Measurements from ENCODE around the gene GRID2.
"Not testable (repeated sequence)": the region's sequence is repeated elsewhere in the genome, so short reads cannot be mapped to it uniquely, and the experiment has no call there.

The GRID2 gene

DNA sequence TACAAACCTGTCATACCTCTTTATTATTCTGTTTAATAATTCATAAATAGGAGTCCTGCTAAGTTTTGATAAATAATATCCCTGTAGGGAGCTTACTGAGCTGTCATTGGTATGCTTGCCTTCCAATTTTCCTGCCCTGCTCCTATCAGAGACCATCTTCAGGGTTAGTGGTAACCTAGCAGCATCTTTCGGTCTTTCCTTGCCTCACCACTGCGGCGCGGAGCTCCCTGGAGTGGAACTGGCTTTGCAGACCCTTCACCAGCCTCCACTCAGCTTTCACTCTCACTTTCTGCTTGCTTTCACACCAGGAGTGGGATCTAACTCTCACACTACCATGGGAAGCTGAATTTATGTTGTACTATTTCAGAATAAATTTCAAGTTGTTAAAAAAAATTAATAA is 1043.1 kb downstream of the GRID2 start:
- DNase-seq, result no peak

DNA sequence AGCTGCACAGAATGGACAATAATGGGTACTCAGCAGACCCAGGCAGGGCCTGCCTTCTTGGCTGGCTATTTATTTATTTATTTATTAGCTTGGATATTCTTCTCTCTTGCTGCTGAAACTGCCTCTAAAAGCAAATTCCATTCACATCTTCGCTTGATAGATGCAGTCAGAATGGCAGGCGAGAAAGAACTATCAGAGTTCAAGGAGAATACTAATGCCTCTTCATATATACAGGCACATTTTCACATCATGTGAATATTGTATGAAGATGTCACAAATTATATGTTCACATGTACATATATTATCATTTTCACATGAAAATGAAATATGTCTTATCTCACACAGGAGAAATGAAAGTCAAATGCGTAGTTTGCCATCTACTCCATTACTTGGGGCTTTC is 1045.1 kb downstream of the GRID2 start:
- no peak for DNase-seq

DNA sequence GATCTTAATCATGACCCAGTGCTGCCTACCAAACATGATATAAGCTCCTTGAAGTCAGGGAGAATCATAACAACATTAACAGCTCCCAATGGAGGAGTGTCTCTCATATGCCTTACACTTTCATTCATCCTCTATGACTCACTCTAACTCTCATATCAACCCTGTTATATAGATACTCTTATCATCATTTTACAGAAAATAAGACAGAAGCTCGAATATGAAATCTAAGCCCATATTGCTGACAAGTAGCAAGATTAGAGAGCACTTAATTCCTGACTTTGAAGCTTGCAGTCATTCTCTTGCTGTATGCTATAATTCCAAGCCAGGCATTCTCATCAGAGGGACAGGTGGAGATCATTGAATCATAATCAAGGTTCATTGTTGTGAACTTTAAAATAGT is 1048.1 kb downstream of the GRID2 start:
- no peak for DNase-seq

DNA sequence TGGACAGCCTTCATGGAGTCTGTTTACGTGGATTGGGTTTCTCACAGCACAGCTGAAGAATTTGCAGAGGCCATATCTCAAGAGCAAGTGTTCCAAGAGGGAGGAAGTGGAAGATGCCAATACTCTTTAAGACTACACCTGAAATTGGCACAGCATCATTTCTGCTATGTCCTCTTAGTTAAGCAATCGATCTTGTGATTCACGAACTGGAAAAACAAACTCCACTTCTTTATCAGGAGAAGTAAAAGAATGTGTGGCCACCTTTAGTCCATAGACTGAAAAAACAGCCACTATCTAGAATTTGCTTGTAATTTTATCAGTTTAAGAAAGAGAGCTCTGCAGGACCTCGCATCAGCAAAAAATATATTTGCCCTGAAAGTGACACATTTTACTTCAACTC is 1051.6 kb downstream of the GRID2 start:
- no peak for DNase-seq

DNA sequence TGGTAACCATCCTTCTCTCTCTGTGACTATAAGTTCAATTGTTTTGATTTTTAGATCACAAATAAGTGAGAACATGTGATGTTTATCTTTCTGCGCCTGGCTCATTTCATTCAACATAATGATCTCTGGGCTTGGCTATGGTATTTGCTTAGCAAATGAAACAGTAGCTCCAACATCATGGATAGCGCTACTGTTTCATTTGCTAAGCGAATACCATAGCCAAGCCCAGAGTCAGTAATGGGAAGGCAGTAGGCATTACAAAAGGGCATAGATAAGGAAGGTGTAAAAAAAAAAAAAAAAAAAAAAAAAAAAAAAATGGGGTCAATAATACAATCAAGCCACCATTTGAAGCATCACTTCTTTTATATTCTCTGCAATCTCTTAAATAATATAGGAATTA is 1055.8 kb downstream of the GRID2 start:
- DNase-seq, result no peak

DNA sequence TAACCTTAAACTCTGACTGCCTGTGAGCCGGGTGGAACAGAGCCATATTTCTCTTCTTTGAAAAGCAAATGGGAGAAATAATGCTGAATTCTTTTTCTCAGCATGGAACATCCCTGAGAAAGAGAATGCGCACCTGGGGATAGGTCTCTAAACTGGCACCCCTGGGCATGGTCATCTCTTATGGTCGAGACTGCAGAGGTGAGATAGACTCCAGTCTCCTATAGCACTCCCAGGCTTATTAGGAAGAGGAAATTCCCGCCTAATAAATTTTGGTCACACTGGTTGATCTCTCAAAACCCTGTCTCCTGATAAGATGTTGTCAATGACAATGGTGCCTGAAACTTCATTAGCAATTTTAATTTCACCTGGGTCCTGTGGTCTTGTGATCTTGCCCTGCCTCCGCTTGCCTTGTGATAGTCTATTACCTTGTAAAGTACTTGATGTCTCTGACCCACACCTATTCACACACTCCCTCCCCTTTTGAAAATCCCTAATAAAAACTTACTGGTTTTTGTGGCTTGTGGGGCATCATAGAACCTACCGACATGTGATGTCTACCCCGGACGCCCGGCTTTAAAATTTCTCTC is 1062.5 kb downstream of the GRID2 start:
- DNase-seq, result not testable (repeated sequence)

DNA sequence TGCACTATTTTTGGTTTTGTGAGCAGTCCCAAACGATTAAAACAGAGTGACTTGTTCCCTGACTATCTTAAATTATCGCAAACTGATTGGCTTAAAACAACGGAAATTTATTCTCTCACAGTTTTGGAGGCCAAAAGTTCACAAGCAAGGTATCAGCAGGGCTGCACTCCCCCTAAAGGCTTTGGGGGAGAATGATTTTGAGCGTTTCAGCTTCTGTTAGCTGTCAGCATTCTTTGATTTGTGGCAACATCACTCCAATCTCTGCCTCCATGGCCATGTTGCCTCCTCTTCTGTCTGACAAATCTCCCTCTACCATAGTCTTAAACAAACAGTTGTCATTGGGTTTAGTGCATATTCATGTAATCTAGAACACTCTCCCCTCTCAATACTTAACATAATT is 1065.2 kb downstream of the GRID2 start:
- DNase-seq, result no peak

DNA sequence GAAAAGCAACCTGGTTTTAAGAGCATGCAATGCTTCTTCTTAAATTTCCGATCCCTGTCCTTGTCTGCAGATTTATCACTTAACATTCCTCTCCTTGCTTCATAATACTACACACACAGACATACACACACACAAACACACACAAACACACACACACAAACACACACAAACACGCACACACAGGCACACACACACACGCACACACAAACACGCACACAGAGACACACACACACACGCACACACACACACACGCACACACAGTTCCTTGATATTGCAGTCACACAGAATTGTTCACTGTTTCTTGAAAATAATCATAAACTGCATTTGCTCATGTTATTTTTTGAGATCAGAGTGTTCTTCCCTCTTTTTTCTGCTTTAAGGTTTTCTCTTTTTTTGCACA is 1066.5 kb downstream of the GRID2 start:
- no peak for DNase-seq

DNA sequence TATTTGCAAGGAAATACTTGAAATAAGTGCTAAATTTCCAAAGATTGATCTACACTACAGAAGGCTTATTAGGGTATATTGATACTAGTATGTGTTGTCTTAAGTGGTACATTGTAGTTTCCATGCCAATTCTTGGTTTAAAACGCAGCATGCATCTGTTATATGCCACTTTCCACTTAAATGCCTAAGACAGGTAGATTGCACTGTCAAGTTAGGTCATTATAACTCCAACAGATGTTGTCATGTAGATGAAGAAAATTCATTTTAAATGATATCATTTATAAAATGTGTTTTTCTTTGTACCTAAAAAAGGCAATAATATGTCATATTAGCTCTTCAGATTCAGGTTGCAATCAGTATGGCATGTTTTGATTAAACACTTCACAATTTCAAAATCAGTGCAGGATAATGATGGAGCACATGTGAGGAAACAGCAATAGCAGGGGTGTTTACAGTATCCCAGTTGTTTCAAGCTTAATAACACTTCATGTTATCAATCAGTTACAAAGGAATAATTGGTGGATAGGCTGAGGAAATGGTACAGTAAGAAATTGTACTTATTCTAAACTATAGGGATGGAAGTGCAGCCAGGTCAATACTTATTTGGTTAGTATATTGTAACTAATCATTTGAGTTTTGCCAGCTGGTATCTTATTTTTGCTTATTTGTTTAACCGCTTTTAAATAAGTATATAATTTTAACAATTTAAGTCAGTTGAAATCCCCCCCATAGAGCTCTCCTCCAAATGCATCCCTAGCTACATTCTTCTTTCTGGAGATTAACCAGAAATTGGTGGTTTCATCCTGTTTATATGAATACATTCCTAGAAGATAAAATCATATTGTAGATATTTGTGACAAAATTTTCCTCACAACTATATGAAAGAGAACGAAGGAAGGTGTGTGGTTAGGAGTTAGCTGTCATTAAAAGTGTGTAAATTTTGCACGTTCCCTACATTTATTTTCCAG is 1070.4 kb downstream of the GRID2 start:
- no peak for DNase-seq

DNA sequence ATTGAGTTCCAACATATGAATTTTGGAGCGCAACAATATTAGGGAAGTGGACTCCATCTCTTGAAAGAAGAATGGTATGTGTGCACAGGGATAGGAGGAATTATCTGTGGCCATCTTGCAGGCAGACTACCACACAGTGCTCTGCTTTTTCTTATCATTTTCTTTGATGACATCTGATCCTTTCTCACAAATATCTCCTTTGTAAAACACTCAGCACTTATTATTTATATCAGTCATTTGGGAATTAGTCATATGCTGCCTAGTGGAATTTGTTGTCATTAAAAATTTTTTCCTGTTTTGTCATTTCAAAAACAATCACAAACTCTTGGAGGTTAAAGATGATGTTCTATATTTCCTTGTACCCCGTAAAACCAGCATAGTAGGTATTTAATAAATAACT is 1080.5 kb downstream of the GRID2 start:
- DNase-seq, result no peak

DNA sequence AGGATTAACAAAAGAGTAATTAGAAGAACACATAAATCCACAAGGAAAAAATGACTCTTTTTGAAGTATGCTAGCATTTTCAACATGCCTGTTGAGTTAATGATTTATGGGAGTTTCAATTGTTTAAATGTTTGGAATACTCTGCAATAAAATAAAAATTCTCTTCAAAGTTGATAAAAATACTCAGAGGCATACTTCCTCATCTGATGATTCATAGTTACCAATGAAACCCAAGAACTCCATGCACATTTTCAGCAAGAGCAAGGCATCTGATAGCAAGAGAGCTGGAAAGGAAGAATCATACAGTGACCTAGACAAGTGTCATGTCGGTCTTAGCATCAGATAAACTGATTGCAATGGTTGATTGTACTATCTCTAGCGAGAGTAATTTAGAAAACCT is 1081.1 kb downstream of the GRID2 start:
- no peak for DNase-seq

DNA sequence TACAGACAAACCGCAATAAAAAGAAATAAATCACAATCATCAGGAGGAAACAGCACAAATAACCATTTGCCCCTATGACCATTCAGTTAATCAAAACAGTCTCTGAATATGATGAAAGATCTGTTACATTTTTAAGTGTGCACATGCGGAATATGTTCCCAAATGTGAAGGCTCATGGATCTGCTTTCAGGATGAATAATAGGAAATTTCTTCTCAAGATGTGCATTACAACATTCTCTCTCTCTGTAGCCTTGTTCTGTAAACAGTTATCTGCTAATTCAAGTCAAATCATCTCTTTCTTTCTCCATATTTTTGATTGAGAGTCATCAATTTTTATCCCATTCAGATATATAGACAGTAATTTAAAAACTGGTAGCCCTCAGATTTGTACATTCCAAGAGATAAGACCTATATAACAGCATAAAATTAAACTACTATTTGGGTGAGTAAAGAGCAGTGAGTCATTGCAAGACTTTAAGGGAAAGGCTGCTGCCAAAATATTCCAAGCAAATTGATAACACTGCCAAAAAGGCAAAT is 1090.8 kb downstream of the GRID2 start:
- no peak for DNase-seq

DNA sequence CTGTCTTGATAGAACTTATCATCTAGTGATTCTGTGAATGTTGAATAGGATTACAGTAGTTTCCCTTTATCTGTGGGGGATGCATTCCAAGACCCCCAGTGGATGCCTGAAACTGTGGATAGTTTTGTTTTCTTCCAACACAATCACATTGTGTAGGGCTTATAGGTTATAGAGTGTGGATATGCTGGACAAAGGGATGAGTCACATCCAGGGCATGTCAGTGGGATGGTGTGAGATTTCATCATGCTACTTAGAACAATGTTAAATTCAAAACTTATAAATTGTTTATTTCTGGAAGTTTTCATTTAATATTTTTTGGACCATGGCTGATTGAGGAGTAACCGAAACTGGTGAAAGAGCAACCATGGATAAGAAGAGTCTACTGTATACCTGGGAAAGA is 1092.5 kb downstream of the GRID2 start:
- no peak for DNase-seq

DNA sequence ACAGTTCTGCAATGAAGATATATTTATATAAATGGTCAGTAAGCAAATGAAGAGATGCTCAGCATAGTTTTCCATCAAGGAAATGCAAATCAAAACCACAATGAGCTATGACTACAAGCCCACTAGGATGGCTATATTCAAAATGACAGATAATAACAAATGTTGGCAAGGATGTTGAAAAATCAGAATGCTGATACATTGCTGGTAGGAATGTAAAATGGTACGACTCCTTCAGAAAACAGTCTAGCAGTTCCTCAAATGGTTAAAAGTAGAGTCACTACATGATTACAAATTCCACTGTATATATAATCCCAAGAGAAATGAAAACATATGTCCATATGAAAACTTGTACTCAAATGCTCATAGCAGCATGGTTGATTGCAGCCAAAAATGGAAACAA is 1099.8 kb downstream of the GRID2 start:
- DNase-seq, result no peak

DNA sequence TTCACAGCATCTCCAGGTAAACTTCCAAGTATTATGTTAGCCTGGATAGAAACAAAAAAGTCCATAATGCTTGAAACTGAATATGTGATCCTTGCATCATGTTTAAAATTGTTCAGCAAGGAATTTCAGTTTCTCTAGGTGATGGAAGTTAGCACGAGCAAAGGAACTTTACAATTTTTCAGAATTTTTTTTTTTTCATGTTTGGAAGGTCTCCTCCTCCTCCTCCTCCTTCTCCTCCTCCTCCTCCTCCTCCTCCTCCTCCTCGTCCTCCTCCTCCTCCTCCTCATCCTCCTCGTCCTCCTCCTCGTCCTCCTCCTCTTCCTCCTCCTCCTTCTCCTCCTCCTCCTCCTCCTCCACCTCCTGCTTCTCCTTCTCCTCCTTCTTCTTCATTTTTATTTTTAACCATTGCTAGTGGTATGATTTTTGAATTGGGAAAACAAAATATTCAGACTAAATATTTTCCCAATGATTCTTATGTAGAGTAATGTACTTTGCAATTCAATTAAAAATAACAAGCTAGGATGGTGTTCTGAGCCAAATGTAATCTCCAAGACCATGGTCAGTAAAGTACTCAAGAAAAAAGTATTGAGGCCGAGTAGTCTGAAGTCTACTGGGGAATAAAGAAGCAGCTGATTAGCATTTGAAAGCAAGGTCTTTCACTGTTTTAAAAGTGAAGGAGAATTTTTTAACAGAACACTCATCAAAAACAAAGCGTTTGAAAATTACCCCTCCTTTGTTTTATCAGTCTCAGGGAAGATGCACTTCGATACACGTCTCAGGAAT is 1103.9 kb downstream of the GRID2 start:
- no peak for DNase-seq

DNA sequence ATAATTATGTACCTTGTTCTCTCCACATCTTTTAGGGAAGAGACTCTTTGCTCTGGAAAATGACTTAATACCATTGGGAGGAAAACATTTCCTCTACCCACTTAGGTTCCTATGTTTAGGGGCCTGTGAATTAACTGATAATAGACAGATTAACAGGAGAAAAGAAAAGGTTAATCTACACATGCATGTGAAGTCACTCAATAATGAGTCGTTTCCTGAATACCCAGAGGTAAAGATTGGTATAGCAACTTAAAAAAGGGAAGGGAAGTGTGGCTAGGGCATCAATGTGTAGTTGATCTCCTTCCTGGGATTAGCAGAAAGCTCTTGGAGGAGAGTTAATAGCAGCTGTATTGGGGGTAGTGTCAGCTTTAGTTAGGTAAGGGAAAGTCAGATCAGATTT is 1105.3 kb downstream of the GRID2 start:
- no peak for DNase-seq

DNA sequence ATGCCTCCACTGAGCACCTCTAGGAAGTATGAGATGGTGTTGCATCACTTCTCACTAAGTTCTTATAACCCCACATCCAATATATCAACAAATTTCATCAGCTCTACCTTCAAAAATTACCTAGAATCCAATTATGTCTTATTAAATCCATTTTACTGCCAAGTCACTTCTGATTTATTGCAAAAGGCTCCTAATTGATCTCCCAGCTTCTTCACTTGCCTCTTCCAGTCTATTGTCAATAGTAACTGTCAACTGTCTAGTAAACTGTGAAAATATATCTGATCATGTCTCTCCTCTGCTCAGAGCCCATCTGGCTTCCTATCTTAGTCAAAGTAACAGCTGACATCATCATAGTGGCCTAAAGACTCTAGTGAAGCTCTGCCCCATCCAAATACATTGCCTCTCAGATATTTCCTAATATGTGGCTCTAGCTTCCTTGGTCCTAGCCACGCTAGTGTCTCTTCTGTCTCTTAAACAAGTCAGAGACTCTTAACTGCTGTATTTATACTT is 1110.3 kb downstream of the GRID2 start:
- DNase-seq, result peak; percentile 24

DNA sequence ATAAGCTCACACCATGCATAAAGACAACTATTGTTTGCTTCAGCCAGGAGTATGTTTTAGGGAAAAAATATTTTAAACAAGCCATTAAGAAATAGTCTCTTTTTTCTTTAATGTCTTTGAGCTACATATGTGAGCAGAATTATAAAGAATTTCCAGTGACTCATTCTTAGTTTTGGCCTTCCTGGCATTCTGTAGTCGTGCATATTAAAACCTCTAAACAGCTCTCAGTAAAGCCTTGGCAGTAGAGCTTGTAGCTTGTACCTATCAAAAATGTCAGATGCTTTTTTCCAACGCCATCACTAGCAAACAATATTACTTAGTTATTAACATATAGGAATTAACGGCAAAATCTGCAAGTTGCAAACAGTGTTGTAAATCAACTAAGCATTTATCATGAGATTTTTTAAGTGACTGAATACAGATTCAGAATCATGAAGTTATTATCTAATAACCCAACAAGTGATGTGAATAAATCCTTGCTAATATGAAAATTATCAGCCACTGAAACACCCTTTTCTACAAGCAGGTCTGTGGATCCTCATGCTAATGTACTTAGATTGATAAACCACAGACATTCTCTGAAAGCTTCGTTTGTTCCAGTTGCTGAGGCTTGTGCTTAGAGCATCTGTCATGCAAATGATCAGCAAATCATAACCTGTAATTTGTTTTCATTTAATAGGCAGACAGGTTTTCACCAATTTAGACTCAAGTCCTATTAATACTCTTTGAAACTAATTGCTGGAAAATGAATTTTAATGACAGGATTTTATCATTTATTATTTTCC is 1112.8 kb downstream of the GRID2 start:
- peak; percentile 20 for DNase-seq

DNA sequence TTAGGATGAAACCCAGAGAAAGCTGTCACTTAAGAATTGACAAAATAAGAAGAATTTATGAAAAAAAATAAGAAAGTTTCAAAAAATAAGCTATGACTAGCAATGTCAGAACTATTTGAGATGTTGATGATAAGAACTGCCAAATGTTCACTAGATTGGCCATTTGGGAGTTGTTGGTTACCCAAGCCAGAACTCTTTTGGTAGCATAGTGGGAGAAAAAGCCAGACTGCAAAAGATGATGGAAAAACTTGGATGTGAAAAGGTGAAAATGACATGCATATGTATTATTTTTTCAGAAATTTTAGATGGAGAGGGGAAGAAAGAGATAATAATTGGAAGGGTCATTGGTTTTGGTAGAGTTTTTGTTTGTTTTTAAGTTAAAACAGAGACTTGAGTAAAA is 1127.6 kb downstream of the GRID2 start:
- DNase-seq, result no peak

DNA sequence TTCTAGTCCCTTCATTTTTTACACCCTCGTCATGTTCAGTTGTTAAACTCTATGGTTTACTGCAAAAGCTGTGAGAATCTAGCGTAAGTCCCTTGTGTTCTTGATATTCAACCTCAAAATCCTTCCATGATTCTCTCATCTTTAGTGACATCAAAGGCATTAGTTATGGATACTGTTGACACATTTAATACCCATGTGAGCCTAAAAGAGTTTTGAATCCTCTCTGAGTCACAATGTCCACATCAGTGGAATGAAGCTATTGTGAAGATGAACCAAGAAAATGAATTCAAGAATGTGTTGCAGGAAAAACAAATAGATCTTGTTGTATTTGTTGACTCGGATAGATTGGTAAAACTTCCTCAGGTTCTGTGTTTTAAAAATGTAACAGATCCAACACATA is 1130.1 kb downstream of the GRID2 start:
- DNase-seq, result no peak

DNA sequence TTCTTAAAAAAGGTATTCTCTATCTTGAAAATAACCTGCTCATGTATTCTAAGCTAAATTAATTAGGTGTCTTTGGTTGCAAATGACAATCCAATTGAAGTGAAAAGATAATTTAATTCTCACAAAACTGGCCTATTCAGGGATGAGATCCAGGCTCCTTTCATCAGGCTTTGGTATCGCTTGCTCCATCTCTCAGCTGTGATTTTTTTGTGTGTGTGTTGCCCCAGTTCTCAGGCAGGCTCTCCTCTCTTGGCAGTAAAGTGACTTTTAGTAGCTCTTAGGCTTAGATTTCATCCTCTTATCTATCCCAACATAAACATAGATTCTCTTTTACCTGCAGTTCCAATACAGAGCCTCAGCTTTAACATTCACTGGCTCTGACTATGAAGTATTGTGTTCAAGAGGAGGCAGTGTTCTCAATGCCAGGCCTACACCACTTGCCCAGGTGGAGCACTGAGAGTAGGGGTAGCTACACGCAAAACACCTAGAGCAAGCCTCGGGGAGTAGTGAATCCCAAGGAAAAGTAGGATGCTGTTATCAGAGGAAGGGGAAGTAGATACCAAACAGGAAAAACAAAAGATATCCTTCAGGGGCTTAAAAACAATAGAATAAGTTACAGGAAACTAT is 1132.3 kb downstream of the GRID2 start:
- no peak for DNase-seq

DNA sequence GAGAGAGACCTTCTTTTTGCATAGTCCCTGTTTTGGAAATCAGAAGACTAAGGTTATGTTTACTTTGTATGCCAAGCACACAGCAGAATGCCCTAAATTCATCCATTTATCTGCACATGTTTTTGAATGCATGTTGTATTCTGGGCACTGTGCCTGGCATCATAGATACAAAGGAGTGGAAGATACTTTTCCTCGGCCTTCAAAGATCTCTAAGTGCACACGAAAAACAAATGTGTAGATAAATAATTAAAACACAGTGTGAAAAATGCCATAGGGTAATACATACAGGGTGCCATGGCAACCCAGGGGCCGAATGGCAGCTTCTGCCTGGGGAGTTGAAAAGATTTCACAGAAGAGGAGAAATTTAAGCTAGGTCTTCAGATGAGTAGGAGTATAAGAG is 1134.2 kb downstream of the GRID2 start:
- DNase-seq, result no peak

Data from NCI-H2171 (cell line).